ENCODE results near the gene MEIS3.
"Not testable (repeated sequence)": the region's sequence is repeated elsewhere in the genome, so short reads cannot be mapped to it uniquely, and the experiment has no call there.

The MEIS3 gene

DNA sequence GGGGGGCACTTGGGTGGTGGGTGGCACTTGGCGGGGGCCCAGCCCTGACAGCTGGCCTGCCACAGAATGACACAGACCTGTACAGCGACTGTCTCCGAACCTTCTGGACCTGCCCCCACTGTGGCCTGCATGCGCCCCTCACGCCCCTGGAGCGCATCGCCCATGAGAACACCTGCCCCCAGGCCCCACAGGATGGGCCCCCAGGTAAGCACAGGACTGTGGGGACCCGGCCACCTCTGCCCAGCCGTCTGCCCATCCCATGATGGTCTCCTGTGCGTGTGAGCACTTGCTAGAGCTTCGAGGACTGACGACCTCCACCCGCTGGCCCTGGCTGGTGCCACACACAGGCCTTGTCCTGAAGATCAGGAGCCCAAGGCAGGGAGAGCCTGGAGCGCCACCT, 38.2 kb downstream of the MEIS3 start:
- DNase-seq, result no peak

DNA sequence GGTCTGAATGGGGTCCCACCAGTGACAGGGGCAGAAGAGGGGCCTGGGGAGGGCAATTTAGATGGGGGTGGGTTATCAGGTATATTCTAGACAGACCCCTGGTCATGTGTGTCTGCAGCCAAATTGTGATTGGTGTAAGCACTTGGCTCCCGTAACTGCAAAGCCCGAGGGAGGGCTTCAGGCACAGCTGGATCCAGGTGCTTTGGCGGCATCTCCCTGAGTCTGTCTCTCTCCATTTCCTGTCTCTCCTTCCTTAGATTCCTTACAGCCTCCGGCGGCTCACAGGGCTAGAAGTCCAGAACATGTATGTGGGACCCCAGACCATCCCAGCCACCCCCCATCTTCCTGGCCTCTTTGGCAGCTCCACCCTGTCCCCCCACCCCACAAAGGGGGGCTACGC, 38.8 kb downstream of the MEIS3 start:
- no peak for DNase-seq

DNA sequence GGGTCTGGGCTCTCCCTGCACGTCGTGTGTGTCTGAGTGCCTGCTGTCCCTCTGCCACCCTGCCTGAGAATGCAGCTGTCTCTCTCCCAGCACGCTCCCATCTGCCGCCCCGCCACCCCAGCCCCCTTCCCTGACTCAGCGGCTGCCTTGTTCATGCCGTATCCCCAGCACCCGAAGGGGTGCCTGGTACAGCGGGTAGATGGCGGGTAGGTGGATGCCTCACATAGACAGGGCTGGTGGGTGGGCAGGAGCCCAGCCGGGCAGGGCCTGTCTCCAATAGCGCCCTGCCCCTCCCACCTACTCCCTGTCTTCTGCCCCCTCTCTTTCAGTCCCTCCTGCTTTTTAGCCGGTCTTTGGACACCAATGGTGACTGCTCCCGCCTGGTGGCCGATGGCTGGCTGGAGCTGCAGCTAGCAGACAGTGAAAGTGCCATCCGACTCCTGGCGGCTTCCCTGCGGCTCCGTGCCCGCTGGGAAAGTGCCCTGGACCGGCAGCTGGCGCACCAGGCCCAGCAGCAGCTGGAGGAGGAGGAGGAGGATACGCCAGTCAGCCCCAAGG, 39.9 kb downstream of the MEIS3 start:
- DNase-seq, result no peak

DNA sequence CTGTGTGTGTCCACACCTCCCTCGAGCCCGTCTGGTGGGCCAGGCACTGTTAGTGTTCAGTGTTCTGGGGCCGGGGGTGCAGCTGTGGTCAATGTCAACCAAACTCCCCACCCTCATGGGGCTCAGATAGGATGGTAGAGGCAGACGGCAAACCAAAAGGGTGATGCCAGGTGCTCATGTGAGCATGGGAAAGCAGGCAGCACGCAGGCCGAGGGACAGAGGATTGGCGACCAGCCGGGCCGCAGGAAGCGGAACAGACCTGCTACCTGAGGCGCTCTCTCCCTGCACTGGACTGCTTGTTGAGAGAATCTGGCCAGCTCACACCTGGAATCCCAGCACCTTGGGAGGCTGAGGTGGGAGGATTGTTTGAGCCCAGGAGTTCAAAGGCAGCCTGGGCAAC, 41.1 kb downstream of the MEIS3 start:
- no peak for DNase-seq

DNA sequence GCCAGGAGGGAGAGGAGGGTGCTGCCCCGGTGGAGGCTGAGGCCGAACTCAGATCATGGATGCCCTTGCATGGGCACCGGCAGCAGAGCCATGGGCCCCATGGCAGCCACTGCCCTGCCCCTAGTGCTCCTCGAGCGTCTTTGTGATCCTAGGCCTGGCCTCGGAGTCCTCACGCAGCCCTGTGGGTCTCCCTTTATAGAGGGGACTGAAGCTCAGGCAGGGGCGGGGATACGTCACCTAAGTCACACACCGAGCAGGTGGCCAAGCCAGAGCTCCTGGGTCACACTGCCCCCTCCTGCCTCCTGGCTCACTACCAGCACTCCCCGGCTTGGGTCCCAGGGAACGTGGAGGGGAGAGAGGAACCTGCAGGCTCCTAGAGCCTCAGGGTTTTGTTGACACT, 41.5 kb downstream of the MEIS3 start:
- DNase-seq, result no peak

DNA sequence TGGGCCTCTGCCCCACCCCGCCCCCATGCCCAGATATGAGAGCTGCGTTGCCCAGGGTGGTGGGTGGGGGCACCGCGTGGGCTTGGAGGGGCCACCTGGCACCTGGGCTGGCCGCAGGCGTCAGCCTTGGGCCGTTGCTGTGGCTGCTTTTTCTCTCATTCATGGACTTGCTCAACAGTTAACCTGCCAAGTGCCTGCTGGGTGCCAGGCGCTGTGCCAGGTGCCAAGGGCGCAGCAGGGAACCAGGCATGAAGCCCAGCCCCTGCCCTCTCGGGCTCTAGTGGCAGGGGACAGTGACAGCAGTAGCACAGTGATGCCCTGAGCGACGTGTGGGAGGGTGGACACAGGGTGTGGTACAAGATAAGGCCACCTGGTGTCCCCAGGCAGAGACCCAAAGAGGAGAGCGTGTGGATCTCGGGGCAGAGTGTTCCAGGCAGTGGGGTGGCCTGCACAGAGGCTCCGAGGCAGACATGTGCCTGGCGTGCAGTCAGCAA, 42.1 kb downstream of the MEIS3 start:
- DNase-seq, result peak; percentile 35

DNA sequence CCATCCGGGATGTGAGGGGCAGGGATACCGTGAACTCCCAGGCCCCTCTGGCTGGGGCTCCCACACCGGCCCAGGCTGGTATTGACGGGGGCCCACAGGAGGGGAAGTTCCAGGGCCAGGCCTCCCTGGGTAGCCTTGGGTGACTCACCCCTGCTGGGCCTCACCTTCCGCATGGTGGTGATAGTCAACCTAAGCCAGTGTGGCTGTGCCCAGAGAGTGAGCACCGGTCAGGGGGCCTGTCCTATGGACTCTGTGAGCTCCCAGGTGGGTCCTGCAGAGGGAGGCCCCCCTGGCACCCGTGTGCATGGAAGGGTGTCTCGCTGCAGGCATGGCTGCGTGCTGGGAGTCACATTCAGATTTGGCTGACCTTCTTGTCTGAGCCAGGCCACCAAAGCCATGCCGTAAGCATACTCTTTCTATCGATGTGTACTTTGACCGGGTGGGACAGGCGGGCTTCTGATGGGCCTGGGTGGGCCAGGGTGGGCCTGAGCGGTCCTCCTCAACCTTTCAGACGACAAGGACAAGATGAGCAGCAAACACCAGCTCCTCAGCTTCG, 42.7 kb downstream of the MEIS3 start:
- no peak for DNase-seq

DNA sequence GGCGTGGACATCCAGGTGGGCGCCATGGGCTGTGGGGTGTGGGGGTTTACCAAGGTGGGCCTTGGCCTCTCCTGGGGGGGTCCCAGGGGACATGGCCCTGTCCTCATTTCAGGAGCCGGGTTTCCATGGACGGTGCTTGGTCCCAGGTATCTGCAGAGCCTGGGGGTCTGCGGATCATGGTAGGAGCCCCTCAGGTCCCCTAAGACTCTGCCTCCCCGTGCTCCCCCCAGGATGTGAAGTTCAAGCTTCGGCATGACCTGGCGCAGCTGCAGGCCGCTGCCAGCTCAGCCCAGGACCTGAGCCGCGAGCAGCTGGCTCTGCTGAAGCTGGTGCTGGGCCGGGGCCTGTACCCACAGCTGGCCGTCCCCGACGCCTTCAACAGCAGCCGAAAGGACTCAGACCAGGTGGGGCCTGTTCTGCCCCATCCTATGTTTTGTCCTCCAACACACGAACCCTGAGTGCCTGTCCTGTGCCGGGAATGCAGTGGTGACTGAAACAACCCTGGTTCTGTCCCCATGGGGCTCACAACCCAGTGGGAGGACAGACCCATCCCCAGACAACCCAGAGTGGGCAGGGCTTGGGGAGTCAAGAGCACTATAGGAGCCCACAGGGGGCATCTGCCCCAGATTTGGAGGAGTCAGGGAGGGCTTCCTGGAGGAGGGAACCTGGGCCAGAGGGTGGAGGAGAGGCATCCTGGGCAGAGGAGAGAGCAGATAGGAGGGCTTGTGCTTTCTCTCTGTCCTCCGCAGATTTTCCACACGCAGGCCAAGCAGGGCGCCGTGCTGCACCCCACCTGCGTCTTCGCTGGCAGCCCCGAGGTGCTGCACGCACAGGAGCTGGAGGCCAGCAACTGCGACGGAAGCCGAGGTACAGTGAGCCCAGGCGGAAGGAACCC, 43.4 kb downstream of the MEIS3 start:
- DNase-seq, result no peak

DNA sequence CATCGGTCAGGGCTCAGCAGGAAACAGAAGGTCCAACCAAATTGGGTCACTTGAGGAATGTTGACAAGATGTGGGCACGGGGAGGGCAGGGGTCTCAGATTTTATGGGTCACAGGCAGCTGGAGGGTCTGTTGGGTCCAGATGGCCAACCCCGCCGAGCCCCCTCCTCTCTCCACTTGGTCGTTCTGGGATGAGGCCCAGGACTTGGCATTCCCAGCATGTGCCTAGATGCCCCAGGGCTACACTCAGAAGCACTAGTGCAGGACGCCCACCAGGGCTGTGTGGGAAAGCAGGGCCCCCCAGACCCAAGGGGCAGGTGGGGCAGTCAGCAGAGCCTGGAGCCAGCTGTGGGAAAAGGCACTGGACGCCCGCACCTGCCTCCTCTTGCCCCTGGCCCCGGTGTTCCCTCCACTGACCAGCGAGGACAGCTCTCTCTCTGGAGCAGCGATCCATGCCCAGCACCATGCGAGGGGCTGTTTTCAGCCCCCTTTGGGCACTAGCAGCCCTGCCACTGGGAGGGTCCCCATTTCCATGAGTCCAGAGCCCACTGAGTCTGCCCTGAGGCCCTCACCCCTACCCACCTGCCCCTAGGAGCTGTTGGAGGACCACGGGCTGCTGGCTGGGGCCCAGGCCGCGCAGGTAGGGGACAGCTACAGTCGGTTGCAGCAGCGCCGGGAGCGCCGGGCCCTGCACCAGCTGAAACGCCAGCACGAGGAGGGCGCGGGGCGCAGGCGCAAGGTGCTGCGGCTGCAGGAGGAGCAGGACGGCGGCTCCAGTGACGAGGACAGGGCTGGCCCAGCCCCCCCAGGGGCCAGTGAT, 44.2 kb downstream of the MEIS3 start:
- no peak for DNase-seq

DNA sequence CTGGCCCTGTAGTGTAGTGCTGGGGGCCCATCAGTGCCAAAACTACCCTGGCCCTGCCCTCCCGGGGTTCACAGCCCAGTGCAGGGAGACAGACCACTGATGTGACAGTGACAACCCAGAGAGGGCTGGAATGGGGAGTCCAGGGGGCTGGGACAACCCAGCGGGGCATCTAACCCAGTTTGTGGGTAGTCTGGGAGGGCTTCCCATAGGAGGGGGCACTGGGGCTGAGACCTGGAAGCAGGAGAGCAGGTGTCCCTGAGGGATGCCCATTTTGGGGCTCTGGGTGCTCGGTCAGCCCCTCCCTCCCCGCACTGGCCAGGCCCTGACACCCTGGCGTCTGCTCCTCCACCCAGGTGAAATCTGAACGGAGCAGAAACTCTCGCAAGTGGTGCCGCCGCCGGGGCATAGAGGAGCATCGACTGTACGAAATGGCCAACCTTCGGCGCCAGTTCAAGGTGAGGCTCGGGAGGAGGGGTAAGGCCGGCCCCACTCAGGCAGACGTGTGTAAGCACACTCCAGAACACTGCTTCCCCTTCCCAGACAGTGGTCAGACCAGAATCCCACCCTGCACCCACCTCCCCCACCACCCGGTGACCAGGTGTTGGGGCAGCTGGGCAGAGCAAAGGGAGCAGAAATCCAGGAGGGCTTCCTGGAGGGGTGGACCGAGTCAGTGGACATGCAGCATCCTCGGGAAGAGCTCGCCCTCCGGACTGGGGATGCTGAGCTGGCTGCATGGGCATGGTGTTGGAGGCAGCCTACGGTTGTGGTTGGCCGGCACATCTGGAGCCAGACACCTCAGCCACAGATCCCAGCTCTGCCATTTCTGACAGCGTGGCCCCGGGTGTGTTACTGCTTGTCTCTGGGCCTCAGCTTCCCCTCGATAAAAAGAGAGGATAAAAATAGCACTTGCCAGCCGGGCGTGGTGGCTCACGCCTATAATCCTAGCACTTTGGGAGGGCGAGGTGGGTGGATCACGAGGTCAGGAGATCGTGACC, 45.8 kb downstream of the MEIS3 start:
- no peak for DNase-seq

DNA sequence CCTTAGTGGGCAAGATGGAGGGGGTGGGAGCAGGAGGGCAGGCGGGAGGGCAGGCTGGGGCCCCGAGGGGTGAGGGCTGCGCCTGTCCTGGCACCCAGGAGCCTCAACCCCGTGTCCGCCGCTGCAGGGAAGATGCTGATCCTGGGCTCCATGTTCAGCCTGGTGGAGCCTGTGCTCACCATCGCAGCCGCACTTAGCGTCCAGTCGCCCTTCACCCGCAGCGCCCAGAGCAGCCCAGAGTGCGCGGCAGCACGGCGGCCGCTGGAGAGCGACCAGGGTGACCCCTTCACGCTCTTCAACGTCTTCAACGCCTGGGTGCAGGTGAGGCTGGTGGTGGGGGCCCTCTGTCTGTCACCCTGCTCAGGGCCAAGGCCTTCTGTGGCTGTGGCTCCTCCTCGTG, 46.7 kb downstream of the MEIS3 start:
- no peak for DNase-seq

DNA sequence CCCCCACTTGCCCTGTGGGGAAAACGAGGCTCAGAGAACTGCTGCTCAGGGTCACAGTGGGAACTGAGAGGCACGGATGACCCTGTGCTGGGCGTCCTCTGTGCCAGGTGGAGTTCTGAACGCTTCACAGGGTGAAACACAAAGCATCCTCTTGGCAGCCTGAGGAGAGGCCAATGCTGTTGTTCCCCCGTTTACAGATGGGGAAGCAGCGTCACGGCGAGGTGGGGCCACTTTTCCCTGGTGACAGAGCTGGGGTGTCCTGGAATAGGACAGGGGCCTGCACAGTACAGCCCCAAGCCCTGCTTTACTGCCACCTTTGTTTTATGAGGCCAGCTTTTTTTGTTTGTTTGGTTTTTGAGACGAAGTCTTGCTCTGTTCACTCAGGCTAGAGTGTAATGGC, 48.1 kb downstream of the MEIS3 start:
- no peak for DNase-seq

DNA sequence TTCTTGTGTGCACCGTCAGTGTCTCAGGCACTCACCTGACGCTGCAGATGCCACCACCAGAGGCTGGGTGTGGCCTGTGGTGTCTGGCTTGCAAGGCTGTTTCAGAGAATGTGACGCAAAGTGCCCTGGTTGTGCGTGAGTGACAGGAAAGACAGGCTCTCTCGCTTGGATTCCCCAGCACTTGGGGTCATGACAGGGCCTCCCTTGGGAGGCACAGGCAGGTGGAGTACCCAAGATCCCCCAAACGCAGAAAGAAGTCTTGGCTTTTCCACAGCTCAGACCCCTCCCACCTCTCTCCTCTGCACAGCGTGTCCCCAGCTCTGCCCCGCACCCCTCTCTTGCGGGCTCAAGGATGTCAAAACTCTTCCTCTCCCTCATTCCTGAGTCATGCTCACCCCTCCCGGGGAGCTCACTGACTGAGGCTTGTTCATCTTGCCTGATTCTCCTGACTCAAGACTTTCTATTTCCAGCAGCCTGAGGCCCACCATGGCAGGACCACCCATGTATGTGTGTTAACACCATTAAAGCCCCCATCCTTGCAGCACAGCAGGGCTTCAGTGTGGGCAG, 49.2 kb downstream of the MEIS3 start:
- peak; percentile 72 for DNase-seq

DNA sequence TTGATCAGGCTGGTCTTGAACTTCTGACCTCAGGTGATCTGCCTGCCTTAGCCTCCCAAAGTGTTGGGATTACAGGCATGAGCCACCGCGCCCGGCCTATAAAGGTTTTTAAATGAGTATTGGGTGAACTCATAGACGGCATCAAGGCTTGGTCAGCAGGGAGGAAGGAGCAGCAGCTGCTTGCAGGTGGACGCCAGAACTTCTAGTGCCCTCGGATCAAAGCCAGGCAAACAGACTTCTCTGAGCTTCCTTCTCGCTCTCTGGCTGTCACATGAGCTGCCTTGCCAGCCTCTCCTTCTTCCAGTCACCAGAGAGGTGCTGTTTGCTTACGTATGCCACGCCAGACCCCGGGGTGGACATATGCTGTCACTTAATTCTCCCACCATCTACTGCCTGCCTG, 53.9 kb downstream of the MEIS3 start:
- not testable (repeated sequence) for DNase-seq

DNA sequence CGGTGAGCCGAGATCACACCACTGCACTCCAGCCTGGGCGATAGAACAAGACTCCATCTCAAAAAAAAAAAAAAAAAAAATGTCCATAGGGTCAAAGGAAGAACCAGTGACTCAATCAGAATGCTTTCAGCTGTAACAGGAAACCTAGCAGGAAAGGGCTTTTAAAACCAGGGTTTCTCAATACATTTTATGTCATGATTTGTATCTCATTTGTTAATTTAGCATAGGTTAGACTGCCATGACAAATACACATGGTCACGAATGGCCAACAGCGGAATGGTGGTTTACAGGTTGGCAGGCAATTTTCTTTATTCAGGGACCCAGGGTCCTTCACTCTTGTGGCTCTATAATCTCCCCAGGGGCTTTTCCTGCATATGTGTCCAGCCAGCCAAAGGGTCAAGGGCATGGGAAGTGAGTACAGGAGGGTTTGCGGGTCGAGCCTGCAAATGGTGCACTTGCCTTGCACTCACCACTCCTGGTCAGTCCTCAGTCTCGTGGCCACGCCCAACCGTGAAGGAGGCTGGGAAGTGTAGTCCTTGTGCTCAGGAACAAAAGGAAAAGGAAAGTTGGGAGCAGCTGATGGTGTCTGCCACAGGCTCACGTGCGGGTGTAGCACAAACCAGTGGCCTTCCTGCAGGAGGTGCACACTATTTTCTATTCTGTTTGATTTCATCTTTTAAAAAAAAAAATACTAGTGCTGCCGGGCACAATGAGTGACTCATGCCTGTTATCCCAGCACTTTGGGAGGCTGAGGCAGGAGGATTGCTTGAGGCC, 55.4 kb downstream of the MEIS3 start:
- DNase-seq, result peak; percentile 38

DNA sequence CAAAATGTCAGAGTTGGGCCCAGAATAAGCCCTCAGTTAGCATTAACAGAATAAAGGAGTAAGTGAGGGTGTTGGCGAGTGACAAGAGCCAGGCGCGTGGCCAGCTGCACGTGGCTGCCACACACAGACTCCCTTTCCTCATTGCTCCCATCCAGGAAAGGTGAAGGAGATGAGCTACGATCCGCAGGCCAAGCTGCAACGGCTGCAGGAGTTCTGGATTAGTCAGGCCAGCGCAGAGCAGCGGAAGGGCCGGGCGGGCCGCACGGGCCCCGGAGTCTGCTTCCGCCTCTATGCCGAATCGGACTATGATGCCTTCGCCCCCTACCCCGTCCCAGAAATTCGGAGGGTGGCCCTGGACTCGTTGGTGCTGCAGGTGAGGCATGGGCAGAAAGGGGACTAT, 57.0 kb downstream of the MEIS3 start:
- no peak for DNase-seq

DNA sequence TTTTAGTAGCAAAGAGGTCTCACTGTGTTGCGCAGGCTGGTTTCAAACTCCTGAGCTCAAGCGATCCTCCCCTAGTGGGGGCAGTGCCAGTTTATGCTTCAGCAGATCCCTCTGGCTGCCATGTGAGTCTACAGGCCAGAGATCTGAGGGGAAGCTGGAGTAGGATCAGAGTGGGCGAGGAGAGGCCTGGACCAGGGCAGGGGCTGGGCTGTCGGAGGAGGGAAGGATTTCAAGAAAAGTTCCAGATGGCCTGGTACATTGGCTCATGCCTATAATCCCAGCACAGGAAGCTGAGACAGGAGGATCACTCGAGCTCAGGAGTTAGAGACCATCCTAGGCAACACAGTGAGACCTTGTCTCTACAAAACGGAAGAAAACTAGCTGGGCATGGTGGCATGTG, 60.4 kb downstream of the MEIS3 start:
- no peak for DNase-seq

DNA sequence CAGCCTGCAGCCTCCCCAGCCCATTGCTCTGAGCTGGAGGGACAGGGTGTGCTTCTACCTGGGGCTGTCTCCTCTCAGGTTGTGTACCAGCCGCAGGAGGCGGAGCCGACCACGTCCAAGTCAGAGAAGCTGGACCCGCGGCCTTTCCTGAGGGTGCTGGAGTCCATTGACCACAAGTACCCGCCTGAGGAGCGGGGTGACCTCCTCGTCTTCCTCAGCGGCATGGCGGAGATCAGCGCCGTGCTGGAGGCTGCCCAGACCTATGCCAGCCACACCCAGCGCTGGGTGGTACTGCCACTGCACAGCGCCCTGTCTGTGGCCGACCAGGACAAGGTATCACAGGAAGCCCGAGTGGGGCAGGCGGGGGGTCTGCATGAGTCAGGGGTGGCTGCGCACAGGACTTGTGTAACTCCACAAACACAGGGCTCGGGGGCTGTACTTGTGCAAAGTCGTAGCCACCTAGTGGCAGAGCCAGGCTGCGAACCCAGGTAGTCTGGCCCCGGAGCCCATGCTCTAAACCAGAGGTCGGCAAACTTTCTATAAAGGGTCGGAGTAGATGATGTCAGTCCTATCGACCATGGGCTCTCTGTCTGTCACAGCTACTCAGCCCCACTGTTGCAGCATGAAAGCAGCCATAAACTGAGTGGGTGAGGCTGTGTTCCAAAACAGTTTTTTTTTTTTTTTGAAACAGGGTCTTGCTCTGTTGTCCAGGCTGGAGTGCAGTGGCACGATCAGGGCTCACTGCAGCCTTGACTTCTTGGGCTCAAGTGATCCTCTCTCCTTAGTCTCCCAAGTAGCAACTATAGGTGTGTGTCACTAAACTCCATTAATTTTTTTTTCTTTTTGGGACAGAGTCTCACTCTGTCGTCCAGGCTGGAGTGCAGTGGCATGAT, 61.3 kb downstream of the MEIS3 start:
- DNase-seq, result peak; percentile 59

DNA sequence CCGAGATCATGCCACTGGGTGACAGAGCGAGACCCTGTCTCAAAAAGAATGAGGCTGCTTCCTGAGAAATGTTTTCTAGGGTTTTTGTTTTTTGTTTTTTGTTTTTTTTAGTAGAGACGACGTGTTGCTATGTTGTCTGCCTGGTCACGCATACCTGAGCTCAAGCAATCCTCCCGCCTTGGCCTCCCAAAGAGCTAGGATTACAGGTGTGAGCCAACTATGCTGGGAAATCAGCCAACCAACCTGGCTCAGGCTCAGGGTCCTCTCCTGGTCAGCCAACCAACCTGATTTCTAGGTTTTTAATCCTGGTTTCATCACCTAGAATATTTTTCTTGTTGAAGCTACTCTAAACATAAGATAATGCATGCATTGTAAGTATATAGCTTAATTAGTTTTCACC, 62.4 kb downstream of the MEIS3 start:
- no peak for DNase-seq

DNA sequence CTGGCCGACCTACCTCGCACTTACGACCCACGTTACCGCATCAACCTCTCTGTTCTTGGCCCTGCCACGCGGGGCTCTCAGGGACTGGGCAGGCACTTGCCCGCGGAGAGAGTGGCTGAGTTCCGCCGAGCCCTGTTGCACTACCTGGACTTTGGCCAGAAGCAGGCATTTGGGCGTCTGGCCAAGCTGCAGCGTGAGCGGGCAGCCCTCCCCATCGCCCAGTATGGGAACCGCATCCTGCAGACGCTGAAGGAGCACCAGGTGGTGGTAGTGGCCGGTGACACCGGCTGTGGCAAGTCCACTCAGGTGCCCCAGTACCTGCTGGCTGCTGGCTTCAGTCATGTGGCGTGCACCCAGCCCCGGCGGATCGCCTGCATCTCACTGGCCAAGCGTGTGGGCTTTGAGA, 66.0 kb downstream of the MEIS3 start:
- DNase-seq, result no peak

Data from hematopoietic multipotent progenitor cell treated with erythropoietin and hydrocortisone succinate and interleukin-3 and kit ligand, for 4 days (in vitro differentiated cells).